Smooth muscle cell of trachea (primary cell): ENCODE measurements around the gene ZNF22. TPM values are rescaled to one million over a fixed set of nuclear protein-coding genes. Genes with fewer than 3 reads are reported as not detected.

Experiments
- total RNA-seq: library from RNA; depleted of rRNA; stranded (reverse); fragments of >200 nt; gene quantifications from 2 replicates; pipeline ENCODE4 v1.2.1, GENCODE V29; 2014

Gene ZNF22
- 9.3 and 17.0 TPM in 2 replicates for total RNA-seq

GRCh38 chr10:45000752-45001380 is at the start of gene ZNF22:
Gene ZNF22 (plus strand): TSS chr10:45000923. CDS start chr10:45003369, 2,446 bp downstream.

GRCh38 chr10:44959247-44960087 is 41.3 kb upstream of the ZNF22 start, which contains the start of gene RASSF4:
Gene RASSF4 (plus strand): TSS chr10:44959802. CDS start chr10:44970203, 10,401 bp downstream.

GRCh38 chr10:44978570-44979280 is 22.0 kb upstream of the ZNF22 start, which contains the start of gene DEPP1:
Gene DEPP1 (minus strand): TSS chr10:44978809. CDS start chr10:44978030, 779 bp downstream.

Other genes with a start within 250 kb of the ZNF22 start
- gene TMEM72, start 89.6 kb upstream of the ZNF22 start, total RNA-seq: not detected in 2 replicates
- 6.4 and 15.1 TPM in 2 replicates for gene RASSF4, start 41.1 kb upstream of the ZNF22 start, total RNA-seq
- 38.4 and 77.9 TPM in 2 replicates for gene DEPP1, start 22.1 kb upstream of the ZNF22 start, total RNA-seq